HEK293 (cell line): ENCODE data around the gene KIF12.

Experiments used
- HOXD13 ChIP-seq: sonication (generic); formaldehyde crosslinking; IDR thresholded peaks from 2 replicates; pipeline ENCODE4 v1.8.0; 2022; ENCODE audit warnings: missing genetic modification reagents, borderline replicate concordance
- MEIS1 ChIP-seq: sonication (generic); formaldehyde crosslinking; IDR thresholded peaks from 2 replicates; pipeline ENCODE4 v1.8.1; 2022; ENCODE audit warnings: missing genetic modification reagents, mild to moderate bottlenecking, borderline replicate concordance
- TCF7L2 ChIP-seq: IDR thresholded peaks from 2 replicates; pipeline ENCODE4 v1.6.1; 2011; ENCODE audit warnings: low read depth, mild to moderate bottlenecking, inconsistent platforms, low read length, moderate library complexity, borderline replicate concordance
- ZBTB21 ChIP-seq: fragments of 450-650 bp; formaldehyde crosslinking; IDR thresholded peaks from 2 replicates; pipeline ENCODE4 v1.5.1; 2017; ENCODE audit warnings: missing biosample characterization, missing genetic modification characterization
- ZNF140 ChIP-seq: fragments of 450-650 bp; formaldehyde crosslinking; IDR thresholded peaks from 2 replicates; pipeline ENCODE4 v1.5.1; 2016; ENCODE audit warnings: missing biosample characterization, missing genetic modification characterization
- ZNF174 ChIP-seq: fragments of 450-650 bp; formaldehyde crosslinking; IDR thresholded peaks from 2 replicates; pipeline ENCODE4 v1.5.0; 2017; ENCODE audit warnings: missing biosample characterization, mild to moderate bottlenecking, missing genetic modification characterization
- ZNF23 ChIP-seq: fragments of 450-650 bp; formaldehyde crosslinking; IDR thresholded peaks from 2 replicates; pipeline ENCODE4 v1.5.1; 2016; ENCODE audit warnings: missing biosample characterization, missing genetic modification characterization, borderline replicate concordance
- ZNF354C ChIP-seq: fragments of 450-650 bp; formaldehyde crosslinking; IDR thresholded peaks from 2 replicates; pipeline ENCODE4 v1.5.1; 2016; ENCODE audit warnings: missing biosample characterization, missing genetic modification characterization, low read depth, borderline replicate concordance
- ZNF521 ChIP-seq: fragments of 450-650 bp; formaldehyde crosslinking; IDR thresholded peaks from 2 replicates; pipeline ENCODE4 v1.5.1; 2017; ENCODE audit warnings: missing biosample characterization, mild to moderate bottlenecking, missing genetic modification characterization
- ZNF629 ChIP-seq: fragments of 450-650 bp; formaldehyde crosslinking; IDR thresholded peaks from 2 replicates; pipeline ENCODE4 v1.5.1; 2017; ENCODE audit warnings: missing biosample characterization, missing genetic modification characterization
- ZNF777 ChIP-seq: fragments of 450-650 bp; formaldehyde crosslinking; IDR thresholded peaks from 2 replicates; pipeline ENCODE4 v1.5.1; 2017; ENCODE audit warnings: missing biosample characterization, missing genetic modification characterization, borderline replicate concordance
- TF ChIP-seq, protein P1 (sequence below): fragments of 450-650 bp; formaldehyde crosslinking; IDR thresholded peaks from 2 replicates; pipeline ENCODE4 v1.5.1; 2016; ENCODE audit warnings: missing biosample characterization, missing genetic modification characterization
- TF ChIP-seq, protein P2 (sequence below): fragments of 450-650 bp; formaldehyde crosslinking; IDR thresholded peaks from 2 replicates; pipeline ENCODE4 v1.5.1; 2016; ENCODE audit warnings: missing biosample characterization, missing genetic modification characterization, low read depth

DNA sequence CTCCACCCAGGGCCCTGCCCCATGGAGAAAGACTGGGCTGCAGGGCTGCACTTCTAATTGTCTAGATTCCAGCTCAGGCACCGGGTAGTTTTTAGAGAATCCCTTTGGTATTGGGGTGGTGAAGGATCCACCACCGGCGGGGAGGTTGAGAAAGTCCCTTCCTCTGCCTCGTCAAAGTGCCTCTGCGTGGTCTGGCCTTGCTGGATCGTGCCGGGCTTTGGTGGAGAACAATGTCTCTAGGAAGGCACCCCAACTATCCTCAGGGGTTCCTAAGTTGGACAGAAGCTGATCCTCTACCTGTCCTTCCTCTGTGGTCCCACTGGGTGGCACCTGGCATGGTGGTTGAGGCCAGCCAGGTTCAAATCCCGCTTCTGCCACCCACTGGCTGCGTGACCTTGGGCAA, 13.7 kb downstream of the KIF12 start:
- TF ChIP-seq, protein P1, sequence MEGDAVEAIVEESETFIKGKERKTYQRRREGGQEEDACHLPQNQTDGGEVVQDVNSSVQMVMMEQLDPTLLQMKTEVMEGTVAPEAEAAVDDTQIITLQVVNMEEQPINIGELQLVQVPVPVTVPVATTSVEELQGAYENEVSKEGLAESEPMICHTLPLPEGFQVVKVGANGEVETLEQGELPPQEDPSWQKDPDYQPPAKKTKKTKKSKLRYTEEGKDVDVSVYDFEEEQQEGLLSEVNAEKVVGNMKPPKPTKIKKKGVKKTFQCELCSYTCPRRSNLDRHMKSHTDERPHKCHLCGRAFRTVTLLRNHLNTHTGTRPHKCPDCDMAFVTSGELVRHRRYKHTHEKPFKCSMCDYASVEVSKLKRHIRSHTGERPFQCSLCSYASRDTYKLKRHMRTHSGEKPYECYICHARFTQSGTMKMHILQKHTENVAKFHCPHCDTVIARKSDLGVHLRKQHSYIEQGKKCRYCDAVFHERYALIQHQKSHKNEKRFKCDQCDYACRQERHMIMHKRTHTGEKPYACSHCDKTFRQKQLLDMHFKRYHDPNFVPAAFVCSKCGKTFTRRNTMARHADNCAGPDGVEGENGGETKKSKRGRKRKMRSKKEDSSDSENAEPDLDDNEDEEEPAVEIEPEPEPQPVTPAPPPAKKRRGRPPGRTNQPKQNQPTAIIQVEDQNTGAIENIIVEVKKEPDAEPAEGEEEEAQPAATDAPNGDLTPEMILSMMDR (tag by site-specific recombination), result no peak
- no peak for TF ChIP-seq ZNF521 (tag by site-specific recombination)
- no peak for TF ChIP-seq ZNF629 (tag by site-specific recombination)
- no peak for TF ChIP-seq ZBTB21
- TF ChIP-seq MEIS1 (CRISPR knock-in tag), result no peak
- no peak for TF ChIP-seq HOXD13 (CRISPR knock-in tag)
- no peak for TF ChIP-seq ZNF23
- TF ChIP-seq, protein P2, sequence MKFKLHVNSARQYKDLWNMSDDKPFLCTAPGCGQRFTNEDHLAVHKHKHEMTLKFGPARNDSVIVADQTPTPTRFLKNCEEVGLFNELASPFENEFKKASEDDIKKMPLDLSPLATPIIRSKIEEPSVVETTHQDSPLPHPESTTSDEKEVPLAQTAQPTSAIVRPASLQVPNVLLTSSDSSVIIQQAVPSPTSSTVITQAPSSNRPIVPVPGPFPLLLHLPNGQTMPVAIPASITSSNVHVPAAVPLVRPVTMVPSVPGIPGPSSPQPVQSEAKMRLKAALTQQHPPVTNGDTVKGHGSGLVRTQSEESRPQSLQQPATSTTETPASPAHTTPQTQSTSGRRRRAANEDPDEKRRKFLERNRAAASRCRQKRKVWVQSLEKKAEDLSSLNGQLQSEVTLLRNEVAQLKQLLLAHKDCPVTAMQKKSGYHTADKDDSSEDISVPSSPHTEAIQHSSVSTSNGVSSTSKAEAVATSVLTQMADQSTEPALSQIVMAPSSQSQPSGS, result no peak
- no peak for TF ChIP-seq ZNF777 (tag by site-specific recombination)
- no peak for TF ChIP-seq TCF7L2
- no peak for TF ChIP-seq ZNF354C
- no peak for TF ChIP-seq ZNF140 (tag by site-specific recombination)
- no peak for TF ChIP-seq ZNF174 (tag by site-specific recombination)
